ENCODE measurements around the gene DPEP3. TPM values are rescaled to one million over a fixed set of nuclear protein-coding genes. Genes with fewer than 3 reads are reported as not detected.
"Not testable (repeated sequence)": the region's sequence is repeated elsewhere in the genome, so short reads cannot be mapped to it uniquely, and the experiment has no call there.

The DPEP3 gene
- total RNA-seq, 2 experiments from 2014 or later, result 0.20 TPM; not detected in 1

DNA sequence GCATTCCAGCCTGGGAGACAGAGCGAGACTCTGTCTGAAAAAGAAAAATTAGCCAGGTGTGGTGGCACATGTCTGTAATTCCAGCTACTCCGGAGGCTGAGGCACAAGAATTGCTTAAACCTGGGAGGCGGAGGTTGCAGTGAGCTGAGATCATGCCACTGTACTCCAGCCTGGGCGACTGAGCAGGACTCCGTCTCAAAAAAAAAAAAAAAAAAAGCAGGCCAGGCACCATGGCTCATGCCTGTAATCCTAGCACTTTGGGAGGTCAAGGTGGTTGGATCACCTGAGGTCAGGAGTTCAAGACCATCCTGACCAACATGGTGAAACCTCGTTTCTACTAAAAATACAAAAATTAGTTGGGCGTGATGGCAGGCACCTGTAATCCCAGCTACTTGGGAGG lies 8.0 kb downstream of the DPEP3 start:
- not testable (repeated sequence) for H3K4me3 Mint-ChIP-seq; H3K27ac Mint-ChIP-seq; DNase-seq; H3K9me3 Mint-ChIP-seq; H3K36me3 Mint-ChIP-seq (ENCODE audit: low read depth); H3K27me3 Mint-ChIP-seq
- H3K4me1 Mint-ChIP-seq, result peaks cover 13% of the 10 kb centered on the region
- CTCF ChIA-PET, result interaction anchor here (0.7 to 1.5 kb wide), 3 partner anchors 29 to 160 kb away, joined by 3 to 4 read pairs (median 3); no protein-coding TSS in a partner anchor
- POLR2A ChIA-PET, result interaction anchor here (1.3 kb wide), 2 partner anchors 36 to 39 kb away, joined by 3 to 4 read pairs; partner anchors contain the start of gene PSMB10

GRCh38 chr16:67971111-67971510 lies 9.2 kb downstream of the DPEP3 start:
- H3K27me3 Mint-ChIP-seq, result peaks cover 6% of the 10 kb centered on the region
- peaks cover 25% of the 10 kb centered on the region for H3K4me1 Mint-ChIP-seq
- no peak for DNase-seq
- H3K27ac Mint-ChIP-seq, result no peak overlapping the region
- no peaks in the 10 kb centered on the region for H3K9me3 Mint-ChIP-seq
- no peak overlapping the region for H3K4me3 Mint-ChIP-seq
- ChIA-PET POLR2A (interaction anchor here (0.9 kb wide), 1 partner anchor 35 kb away, joined by 3 read pairs; the partner anchor contains the start of gene PSMB10), CTCF (interaction anchor here (1.0 to 1.5 kb wide), 4 partner anchors 10 to 70 kb away, joined by 3 to 6 read pairs (median 4); no protein-coding TSS in a partner anchor)
- peaks cover 5% of the 10 kb centered on the region for H3K36me3 Mint-ChIP-seq (ENCODE audit: low read depth)

DNA sequence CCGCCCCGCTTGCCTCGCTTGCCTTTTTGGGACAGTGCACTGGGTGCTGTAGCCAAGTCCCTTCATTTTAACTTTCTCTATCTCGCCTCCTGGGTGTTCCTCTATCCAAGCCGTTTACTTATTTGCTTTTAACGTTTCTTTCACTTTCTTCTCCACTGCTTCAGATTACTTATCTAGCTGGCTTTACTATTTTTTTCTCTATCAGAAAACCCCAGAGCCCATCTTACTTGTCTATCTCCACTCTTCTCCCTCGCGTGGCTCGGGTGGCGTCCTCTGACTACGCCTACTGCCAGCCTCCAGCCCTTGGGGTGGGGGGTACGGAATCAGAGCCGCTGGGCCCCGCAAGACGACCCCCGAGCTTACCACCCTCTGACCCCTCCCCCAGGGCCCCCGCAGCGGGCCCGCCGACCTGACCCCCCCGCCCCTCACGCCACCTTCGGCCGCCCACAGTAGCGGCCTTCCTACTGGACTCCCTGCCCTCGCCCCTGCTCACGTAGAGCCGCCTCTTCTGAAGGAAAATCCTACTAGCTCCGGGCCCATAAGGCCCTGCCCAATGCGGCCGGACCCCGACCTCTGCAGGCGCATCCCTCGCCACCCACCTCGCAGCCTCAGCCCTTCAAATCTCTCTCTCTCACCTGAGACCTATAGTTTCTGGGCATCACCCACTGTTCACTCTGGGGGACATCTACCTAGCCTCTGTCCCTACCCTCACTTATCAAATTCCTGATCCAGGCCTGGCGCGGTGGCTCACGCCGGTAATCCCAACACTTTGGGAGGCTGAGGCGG lies 10.9 kb downstream of the DPEP3 start:
- Mint-ChIP-seq H3K27me3 (peaks cover 2% of the 10 kb centered on the region), H3K27ac (peak overlapping the region; percentile 92), H3K36me3 (ENCODE audit: low read depth) (peaks cover 5% of the 10 kb centered on the region), H3K4me3 (peak overlapping the region; percentile 100), H3K9me3 (no peaks in the 10 kb centered on the region), H3K4me1 (peaks cover 25% of the 10 kb centered on the region)
- ChIA-PET CTCF (interaction anchor here (1.0 to 2.1 kb wide), 2 partner anchors 72 to 96 kb away, joined by 3 to 7 read pairs; no protein-coding TSS in a partner anchor), POLR2A (interaction anchor here (0.6 to 6.6 kb wide), 9 partner anchors 14 to 161 kb away, joined by 3 to 41 read pairs (median 6); partner anchors contain the start of genes DDX28, DPEP2, DUS2 and PSMB10)
- no peak for DNase-seq

- CTCF ChIA-PET, result interaction anchor here (1.0 to 2.1 kb wide), 2 partner anchors 72 to 97 kb away, joined by 3 to 7 read pairs; no protein-coding TSS in a partner anchor
- POLR2A ChIA-PET, result interaction anchor here (0.8 to 6.6 kb wide), 11 partner anchors 15 to 64 kb away, joined by 3 to 41 read pairs (median 4); partner anchors contain the start of genes DDX28, DPEP2, DUS2 and PSMB10
- Mint-ChIP-seq H3K27ac (peak within 1 kb of the TSS; percentile 95), H3K27me3 (no peaks in the 10 kb centered on the region), H3K4me1 (peaks cover 26% of the 10 kb centered on the region), H3K36me3 (ENCODE audit: low read depth) (peaks cover 5% of the 10 kb centered on the region), H3K9me3 (no peaks in the 10 kb centered on the region), H3K4me3 (peak within 1 kb of the TSS; percentile 100)
- peak; percentile 89 for DNase-seq
These were observed 11.7 kb downstream of the DPEP3 start, which contains the start of gene SLC12A4 for GRCh38 chr16:67968400-67969253. Gene SLC12A4 (minus strand): TSS chr16:67968637. CDS start chr16:67968553, 84 bp downstream.

GRCh38 chr16:67967958-67968399 lies 12.3 kb downstream of the DPEP3 start:
- Mint-ChIP-seq H3K9me3 (no peaks in the 10 kb centered on the region), H3K4me3 (peak overlapping the region; percentile 100), H3K4me1 (peaks cover 26% of the 10 kb centered on the region), H3K27me3 (no peaks in the 10 kb centered on the region), H3K27ac (peak overlapping the region; percentile 95), H3K36me3 (ENCODE audit: low read depth) (peaks cover 6% of the 10 kb centered on the region)
- CTCF ChIA-PET, result interaction anchor here (1.5 to 2.1 kb wide), 2 partner anchors 73 to 97 kb away, joined by 4 to 7 read pairs; no protein-coding TSS in a partner anchor
- POLR2A ChIA-PET, result interaction anchor here (0.8 to 6.6 kb wide), 9 partner anchors 15 to 64 kb away, joined by 3 to 41 read pairs (median 6); partner anchors contain the start of genes DDX28, DUS2 and PSMB10
- peak; percentile 40 for DNase-seq

- H3K27me3 Mint-ChIP-seq, result no peaks in the 10 kb centered on the region
- peak overlapping the region; percentile 100 for H3K4me3 Mint-ChIP-seq
- POLR2A ChIA-PET, result interaction anchor here (0.8 to 6.6 kb wide), 12 partner anchors 14 to 118 kb away, joined by 3 to 41 read pairs (median 5); partner anchors contain the start of genes DDX28, DUS2, NFATC3 and PSMB10
- H3K4me1 Mint-ChIP-seq, result peaks cover 26% of the 10 kb centered on the region
- DNase-seq, result peak; percentile 46
- peak overlapping the region; percentile 95 for H3K27ac Mint-ChIP-seq
- no peaks in the 10 kb centered on the region for H3K9me3 Mint-ChIP-seq
- H3K36me3 Mint-ChIP-seq (ENCODE audit: low read depth), result peaks cover 11% of the 10 kb centered on the region
- CTCF ChIA-PET, result interaction anchor here (1.3 to 2.1 kb wide), 3 partner anchors 74 to 446 kb away, joined by 4 to 7 read pairs (median 4); no protein-coding TSS in a partner anchor
These were observed 12.9 kb downstream of the DPEP3 start for GRCh38 chr16:67967183-67967957.

- peaks cover 26% of the 10 kb centered on the region for H3K4me1 Mint-ChIP-seq
- no peak for DNase-seq
- H3K9me3 Mint-ChIP-seq, result no peaks in the 10 kb centered on the region
- POLR2A ChIA-PET, result interaction anchor here (1.0 to 6.6 kb wide), 5 partner anchors 17 to 118 kb away, joined by 3 to 41 read pairs (median 4); partner anchors contain the start of genes DDX28, DUS2, NFATC3 and PSMB10
- peaks cover 17% of the 10 kb centered on the region for H3K36me3 Mint-ChIP-seq (ENCODE audit: low read depth)
- H3K4me3 Mint-ChIP-seq, result peak overlapping the region; percentile 100
- H3K27ac Mint-ChIP-seq, result peak overlapping the region; percentile 95
- CTCF ChIA-PET, result interaction anchor here (1.3 to 2.9 kb wide), 4 partner anchors 24 to 446 kb away, joined by 3 to 11 read pairs (median 4); no protein-coding TSS in a partner anchor
- no peaks in the 10 kb centered on the region for H3K27me3 Mint-ChIP-seq
These were observed 13.6 kb downstream of the DPEP3 start for GRCh38 chr16:67966549-67967182.

GRCh38 chr16:67965668-67966548 lies 14.4 kb downstream of the DPEP3 start:
- peaks cover 26% of the 10 kb centered on the region for H3K4me1 Mint-ChIP-seq
- no peak for DNase-seq
- CTCF ChIA-PET, result interaction anchor here (0.9 to 2.9 kb wide), 4 partner anchors 23 to 445 kb away, joined by 3 to 11 read pairs (median 4); no protein-coding TSS in a partner anchor
- no peak overlapping the region for H3K27ac Mint-ChIP-seq
- POLR2A ChIA-PET, result interaction anchor here (1.0 to 6.6 kb wide), 5 partner anchors 18 to 119 kb away, joined by 3 to 41 read pairs (median 4); partner anchors contain the start of genes DDX28, DUS2, NFATC3 and PSMB10
- H3K9me3 Mint-ChIP-seq, result no peaks in the 10 kb centered on the region
- no peaks in the 10 kb centered on the region for H3K27me3 Mint-ChIP-seq
- peaks cover 20% of the 10 kb centered on the region for H3K36me3 Mint-ChIP-seq (ENCODE audit: low read depth)
- H3K4me3 Mint-ChIP-seq, result no peak overlapping the region

DNA sequence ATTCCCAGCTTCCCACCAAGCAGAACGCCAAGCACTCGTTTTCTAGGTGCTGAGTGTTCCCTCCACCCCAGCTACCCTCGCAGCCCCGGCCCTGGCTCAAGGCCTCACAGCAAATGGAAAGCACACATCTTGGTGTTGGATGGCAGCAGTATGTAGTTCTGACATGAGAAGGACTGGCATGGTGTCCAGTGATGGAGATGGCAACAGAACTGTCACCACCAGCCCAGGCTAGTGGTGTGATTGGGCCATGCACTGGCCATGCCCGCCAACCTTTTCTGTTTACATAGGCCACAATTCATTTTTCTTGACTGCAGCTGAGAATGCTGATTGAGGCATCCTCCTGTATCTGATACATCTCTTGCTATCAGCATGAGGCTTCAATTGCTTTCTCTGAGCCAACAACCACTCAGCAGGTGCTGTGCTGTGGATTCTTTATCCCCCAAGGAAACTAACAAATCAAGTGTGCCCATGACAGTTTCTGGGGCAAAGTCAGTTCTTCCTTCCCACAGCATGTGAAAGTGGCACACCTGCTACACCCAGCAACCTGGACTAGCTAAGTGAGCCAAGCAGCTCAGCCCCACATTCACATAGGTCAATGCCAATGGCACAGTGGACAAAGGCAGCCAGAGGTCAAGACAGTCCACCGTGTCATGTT lies 15.7 kb downstream of the DPEP3 start:
- Mint-ChIP-seq H3K4me1 (peaks cover 23% of the 10 kb centered on the region), H3K36me3 (ENCODE audit: low read depth) (peaks cover 26% of the 10 kb centered on the region), H3K27me3 (no peaks in the 10 kb centered on the region), H3K27ac (no peak overlapping the region), H3K4me3 (no peak overlapping the region), H3K9me3 (no peaks in the 10 kb centered on the region)
- POLR2A ChIA-PET, result interaction anchor here (0.8 to 6.6 kb wide), 3 partner anchors 19 to 58 kb away, joined by 3 to 41 read pairs (median 9); partner anchors contain the start of genes DDX28, DUS2 and PSMB10
- CTCF ChIA-PET, result interaction anchor here (2.9 kb wide), 1 partner anchor 22 kb away, joined by 11 read pairs; no protein-coding TSS in a partner anchor
- DNase-seq, result no peak

All from activated CD4-positive, alpha-beta memory T cell treated with anti-CD3 and anti-CD28 coated beads, Interleukin-2, amount 10 ng/mL, durations not matched to agents 7 days and 5 days (primary cell).